HG03103 (cell line): Measurements from ENCODE around the gene CDHR4.

ENCODE experiments used
- ATAC-seq: cut with Tn5 transposase; IDR thresholded peaks from one replicate; pipeline ENCODE4 v1.9.1; 2021; ENCODE audit warnings: low read depth; ENCODE audit not compliant: unreplicated experiment

Gene CDHR4

GRCh38 chr3:49804141-49805041, 4.7 kb upstream of the CDHR4 start:
- no peak for ATAC-seq

- no peak for ATAC-seq
These were observed 3.9 kb upstream of the CDHR4 start for GRCh38 chr3:49803465-49804140.

- ATAC-seq, result peak; percentile 51
These were observed 3.2 kb upstream of the CDHR4 start, which contains the start of gene INKA1 for GRCh38 chr3:49802719-49803464. Gene INKA1 (plus strand): TSS chr3:49803261. CDS start chr3:49803393, 132 bp downstream.

- ATAC-seq, result no peak
These were observed 1.5 kb upstream of the CDHR4 start for GRCh38 chr3:49801160-49801559.

DNA sequence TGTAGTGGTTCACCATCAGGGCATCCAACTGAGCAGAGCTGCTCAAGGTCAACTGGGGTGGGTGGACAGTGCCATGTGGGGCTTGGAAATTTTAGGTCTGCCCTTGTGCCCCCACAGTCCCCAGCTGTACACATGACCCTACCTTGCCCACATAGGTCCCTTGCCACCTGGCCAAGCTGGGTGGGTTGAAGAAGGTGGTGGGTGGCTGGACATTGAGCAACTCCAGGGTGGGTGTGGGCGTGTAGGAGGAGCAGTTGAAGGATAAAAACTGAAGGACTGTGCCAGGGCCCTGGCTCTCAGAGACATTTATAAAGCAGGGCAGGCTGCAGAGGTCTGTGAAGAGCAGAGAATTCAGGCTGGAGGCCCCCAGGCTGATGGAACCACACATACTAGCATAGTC, 568 bp downstream of the CDHR4 start:
- ATAC-seq, result no peak

- ATAC-seq, result no peak
These were observed 4.5 kb downstream of the CDHR4 start for GRCh38 chr3:49794926-49795905.

- no peak for ATAC-seq
These were observed 5.2 kb downstream of the CDHR4 start for GRCh38 chr3:49794431-49794830.

- no peak for ATAC-seq
These were observed 6.1 kb downstream of the CDHR4 start for GRCh38 chr3:49793486-49794085.

DNA sequence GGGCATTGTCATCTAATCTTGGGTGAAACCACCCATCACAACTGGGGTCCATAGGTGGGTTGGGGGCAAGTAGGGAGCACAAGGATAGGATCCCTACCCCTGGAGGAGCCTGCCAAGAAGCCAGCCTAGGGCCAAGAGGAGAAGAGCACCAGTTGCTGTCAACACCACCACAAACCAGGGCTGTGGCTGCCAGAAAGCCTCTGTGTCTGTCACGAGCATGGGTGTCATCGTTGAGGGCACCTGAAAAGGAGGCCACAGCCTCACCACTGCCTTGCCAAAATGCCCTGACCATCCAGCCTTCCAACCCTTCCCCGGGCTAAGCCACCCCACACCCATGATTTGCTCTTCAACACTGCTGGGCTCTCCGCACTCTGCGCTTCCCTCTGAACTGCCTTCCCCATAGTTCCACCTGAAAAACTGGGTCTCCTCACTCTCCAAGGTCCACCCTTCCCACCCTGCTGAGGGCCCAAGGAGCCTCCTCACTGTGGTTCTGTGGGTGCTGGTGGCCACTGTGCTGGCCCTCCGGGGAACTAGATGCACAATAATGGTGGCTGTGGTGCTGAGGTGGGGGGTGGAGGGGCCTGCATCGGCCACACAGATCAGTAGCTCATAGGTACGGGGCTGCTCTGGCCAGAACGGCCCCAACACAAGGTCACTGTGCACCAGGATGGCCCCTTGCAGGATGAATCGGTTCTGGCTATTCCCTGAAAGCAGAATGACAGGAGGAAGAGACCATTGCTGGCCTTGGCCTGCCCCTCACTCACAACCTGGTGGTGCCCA, 7.1 kb downstream of the CDHR4 start:
- no peak for ATAC-seq

GRCh38 chr3:49791571-49791970, 8.1 kb downstream of the CDHR4 start:
- no peak for ATAC-seq

- no peak for ATAC-seq
These were observed 8.9 kb downstream of the CDHR4 start for GRCh38 chr3:49790626-49791411.

DNA sequence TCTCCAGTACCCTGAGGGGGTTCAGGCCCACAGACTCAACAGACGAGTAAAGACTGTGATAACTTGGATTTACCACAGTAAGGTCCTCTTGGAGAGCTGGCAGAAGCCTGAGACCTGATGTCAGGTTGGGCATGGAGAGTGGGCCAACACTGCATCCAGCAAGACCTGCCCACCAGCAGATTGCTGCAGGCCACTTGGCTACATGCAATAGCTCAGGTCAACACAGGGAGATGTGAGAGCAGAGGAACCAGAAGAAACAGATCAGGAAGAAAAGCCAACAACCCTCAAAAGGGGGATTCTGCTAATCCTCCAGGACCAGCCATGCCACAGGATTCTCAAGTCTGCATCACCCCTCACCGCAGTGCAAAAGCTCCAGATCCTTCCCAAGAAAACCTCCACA, 11.6 kb downstream of the CDHR4 start:
- no peak for ATAC-seq

- no peak for ATAC-seq
These were observed 12.1 kb downstream of the CDHR4 start for GRCh38 chr3:49787536-49787935.

DNA sequence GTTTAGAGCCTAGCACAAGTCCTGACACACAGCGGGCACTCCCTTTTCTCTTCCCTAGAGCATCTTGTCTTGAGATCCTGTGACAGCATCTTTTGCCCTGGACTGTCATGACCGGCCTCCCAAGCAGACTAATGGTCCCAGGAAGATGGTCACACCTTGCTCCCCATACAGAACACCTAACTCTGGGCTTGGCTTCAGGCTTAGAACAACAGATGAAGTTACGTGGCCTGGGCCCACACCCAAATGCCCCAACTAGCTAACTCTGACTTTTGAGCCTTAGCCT, 12.6 kb downstream of the CDHR4 start:
- no peak for ATAC-seq

- ATAC-seq, result peak; percentile 92
These were observed 13.1 kb downstream of the CDHR4 start, which contains the start of gene IP6K1 for GRCh38 chr3:49786357-49787181. Gene IP6K1 (minus strand): TSS chr3:49786542. CDS start chr3:49748040, 38,502 bp downstream.

- peak; percentile 28 for ATAC-seq
These were observed 13.9 kb downstream of the CDHR4 start for GRCh38 chr3:49785565-49786356.
